A673 (cell line): ENCODE results near the gene DNASE1L3. TPM values are rescaled to one million over a fixed set of nuclear protein-coding genes. Genes with fewer than 3 reads are reported as not detected.

Source experiments
- BruUV-seq: library from RNA; stranded (reverse); fragments of 400-500 nt; replicated peaks from 2 replicates; lab custom pipeline; 2021; lab: Mats Ljungman, UMichigan
- CTCF ChIA-PET: fragments of 300-600 bp; sonication (Branson Sonifier 250); formaldehyde crosslinking; loops from one replicate; lab custom pipeline; 2022; ENCODE audit warnings: antibody characterized with exemption; lab: Charles Lee
- POLR2A ChIA-PET: fragments of 300-600 bp; sonication (Branson Sonifier 250); formaldehyde crosslinking; loops from one replicate; lab custom pipeline; 2022; ENCODE audit warnings: antibody characterized with exemption; ENCODE audit not compliant: low non-redundant PET; lab: Charles Lee
- DNase-seq: peaks from one replicate; pipeline ENCODE4 v3.0.0-alpha.2; 2015; ENCODE audit warnings: low spot score
- H3K27ac ChIP-seq: fragments of 200-600 bp; sonication (generic); 2 replicates; pipeline ENCODE4 v1.5.1; 2016; ENCODE audit warnings: mixed run types, low read depth, mild to moderate bottlenecking, mixed read lengths, antibody characterized with exemption, low read length; ENCODE audit not compliant: poor library complexity, severe bottlenecking
- H3K27me3 ChIP-seq: fragments of 200-600 bp; sonication (generic); replicated peaks from 2 replicates; pipeline ENCODE4 v1.6.1; 2017; ENCODE audit warnings: mixed run types, low read depth, mild to moderate bottlenecking, mixed read lengths, antibody characterized with exemption, low read length; ENCODE audit not compliant: insufficient read depth, poor library complexity
- H3K36me3 ChIP-seq: fragments of 200-600 bp; sonication (generic); 2 replicates; pipeline ENCODE4 v1.6.1; 2016; ENCODE audit warnings: mixed run types, mild to moderate bottlenecking, mixed read lengths, antibody characterized with exemption, low read length; ENCODE audit not compliant: insufficient read depth, poor library complexity, severe bottlenecking
- H3K4me1 ChIP-seq: fragments of 200-600 bp; sonication (generic); 2 replicates; pipeline ENCODE4 v1.6.1; 2017; ENCODE audit warnings: mixed run types, mild to moderate bottlenecking, mixed read lengths, antibody characterized with exemption, low read length; ENCODE audit not compliant: insufficient read depth, poor library complexity, severe bottlenecking
- H3K4me3 ChIP-seq: fragments of 200-600 bp; sonication (generic); 2 replicates; pipeline ENCODE4 v1.5.1; 2016; ENCODE audit warnings: low read depth, mixed run types, mild to moderate bottlenecking, mixed read lengths, low read length; ENCODE audit not compliant: poor library complexity, severe bottlenecking
- H3K9me3 ChIP-seq: fragments of 200-600 bp; sonication (generic); 2 replicates; pipeline ENCODE4 v1.6.1; 2016; ENCODE audit warnings: mixed run types, low read depth, mild to moderate bottlenecking, mixed read lengths, antibody characterized with exemption, low read length; ENCODE audit not compliant: poor library complexity, severe bottlenecking
- EZH2 ChIP-seq: fragments of 200-600 bp; sonication (generic); IDR thresholded peaks from 2 replicates; pipeline ENCODE4 v1.6.1; 2017; ENCODE audit warnings: borderline replicate concordance, low read depth, mild to moderate bottlenecking, mixed read lengths, antibody characterized with exemption, low read length; ENCODE audit not compliant: poor library complexity, severe bottlenecking
- intact Hi-C: fragments of 100-400 bp; cut with micrococcal nuclease; formaldehyde crosslinking; loops from one replicate; pipeline ENCODE4 v1.10.0; 2022; ENCODE audit not compliant: unreplicated experiment
- total RNA-seq: library from RNA; stranded (reverse); gene quantifications from 2 replicates; pipeline ENCODE4 v1.2.3, GENCODE V29; 2021
- TF ChIP-seq, protein P1 (sequence below): fragments of 300-800, 200-600 bp; sonication (generic); conservative IDR thresholded peaks from 2 replicates; pipeline ENCODE4 v1.5.1; 2017; ENCODE audit warnings: low read depth, mild to moderate bottlenecking, antibody characterized with exemption, low read length, moderate library complexity, mixed read lengths

DNASE1L3 gene
- total RNA-seq, 1 experiment from 2014 or later: not detected

DNA sequence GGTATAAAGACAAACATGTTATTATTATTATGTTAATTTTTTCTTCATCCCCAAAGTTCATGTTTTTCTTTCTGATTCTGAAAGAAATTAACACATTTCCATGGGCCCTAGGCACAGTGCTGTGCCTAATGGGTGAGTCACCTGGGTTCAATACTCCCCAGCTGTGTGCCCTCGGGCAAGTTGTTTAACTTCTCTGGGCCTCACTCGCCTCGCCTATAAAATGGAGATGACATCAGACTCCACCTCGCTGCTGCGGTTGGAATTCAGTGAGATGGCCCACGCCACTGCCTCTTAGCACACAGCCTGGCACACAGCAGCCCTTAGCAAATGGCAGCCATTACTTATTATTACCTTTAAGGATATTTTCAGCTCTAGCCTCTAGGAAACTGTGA is 22.6 kb downstream of the DNASE1L3 start:
- POLR2A ChIA-PET: interaction anchor here (0.6 kb wide), 1 partner anchor 43 kb away, joined by 16 read pairs; no protein-coding TSS in a partner anchor
- Histone ChIP-seq H3K9me3 (no peaks in the 10 kb centered on the region), H3K36me3 (no peaks in the 10 kb centered on the region), H3K27ac (no peak overlapping the region), H3K4me3 (no peak overlapping the region), H3K27me3 (no peaks in the 10 kb centered on the region), H3K4me1 (peaks cover 6% of the 10 kb centered on the region)
- CTCF ChIA-PET: interaction anchor here (0.6 to 1.4 kb wide), 6 partner anchors 30 to 227 kb away, joined by 3 to 12 read pairs (median 4); partner anchors contain the start of genes HTD2 and RPP14
- TF ChIP-seq, protein P1, sequence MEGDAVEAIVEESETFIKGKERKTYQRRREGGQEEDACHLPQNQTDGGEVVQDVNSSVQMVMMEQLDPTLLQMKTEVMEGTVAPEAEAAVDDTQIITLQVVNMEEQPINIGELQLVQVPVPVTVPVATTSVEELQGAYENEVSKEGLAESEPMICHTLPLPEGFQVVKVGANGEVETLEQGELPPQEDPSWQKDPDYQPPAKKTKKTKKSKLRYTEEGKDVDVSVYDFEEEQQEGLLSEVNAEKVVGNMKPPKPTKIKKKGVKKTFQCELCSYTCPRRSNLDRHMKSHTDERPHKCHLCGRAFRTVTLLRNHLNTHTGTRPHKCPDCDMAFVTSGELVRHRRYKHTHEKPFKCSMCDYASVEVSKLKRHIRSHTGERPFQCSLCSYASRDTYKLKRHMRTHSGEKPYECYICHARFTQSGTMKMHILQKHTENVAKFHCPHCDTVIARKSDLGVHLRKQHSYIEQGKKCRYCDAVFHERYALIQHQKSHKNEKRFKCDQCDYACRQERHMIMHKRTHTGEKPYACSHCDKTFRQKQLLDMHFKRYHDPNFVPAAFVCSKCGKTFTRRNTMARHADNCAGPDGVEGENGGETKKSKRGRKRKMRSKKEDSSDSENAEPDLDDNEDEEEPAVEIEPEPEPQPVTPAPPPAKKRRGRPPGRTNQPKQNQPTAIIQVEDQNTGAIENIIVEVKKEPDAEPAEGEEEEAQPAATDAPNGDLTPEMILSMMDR: no peak
- TF ChIP-seq EZH2: no peak
- peak; percentile 18 for DNase-seq
- BruUV-seq: no TSS peak
- intact Hi-C loops: loop anchor here (5.0 kb wide), 1 partner anchor 224 kb away; no protein-coding TSS in a partner anchor

DNA sequence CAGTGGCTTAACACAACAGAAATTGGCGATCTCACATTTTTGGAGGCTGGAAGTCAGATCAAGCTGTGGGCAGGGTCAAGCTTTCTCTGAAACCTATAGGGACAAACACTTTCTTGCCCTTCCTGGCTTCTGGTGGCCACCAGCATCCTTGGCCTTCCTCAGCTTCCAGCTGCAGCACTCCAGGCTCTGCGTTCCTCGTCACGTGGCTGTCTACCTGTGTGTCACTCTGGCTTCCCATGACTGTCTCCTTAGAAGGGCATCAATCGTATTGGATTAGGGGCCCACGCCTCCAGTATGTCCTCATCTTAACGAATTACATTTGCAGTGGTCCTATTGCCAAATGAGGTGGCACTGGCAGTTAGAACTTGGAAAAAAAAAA is 25.8 kb downstream of the DNASE1L3 start:
- no peak for DNase-seq
- no TSS peak for BruUV-seq
- POLR2A ChIA-PET: no interaction called here

DNA sequence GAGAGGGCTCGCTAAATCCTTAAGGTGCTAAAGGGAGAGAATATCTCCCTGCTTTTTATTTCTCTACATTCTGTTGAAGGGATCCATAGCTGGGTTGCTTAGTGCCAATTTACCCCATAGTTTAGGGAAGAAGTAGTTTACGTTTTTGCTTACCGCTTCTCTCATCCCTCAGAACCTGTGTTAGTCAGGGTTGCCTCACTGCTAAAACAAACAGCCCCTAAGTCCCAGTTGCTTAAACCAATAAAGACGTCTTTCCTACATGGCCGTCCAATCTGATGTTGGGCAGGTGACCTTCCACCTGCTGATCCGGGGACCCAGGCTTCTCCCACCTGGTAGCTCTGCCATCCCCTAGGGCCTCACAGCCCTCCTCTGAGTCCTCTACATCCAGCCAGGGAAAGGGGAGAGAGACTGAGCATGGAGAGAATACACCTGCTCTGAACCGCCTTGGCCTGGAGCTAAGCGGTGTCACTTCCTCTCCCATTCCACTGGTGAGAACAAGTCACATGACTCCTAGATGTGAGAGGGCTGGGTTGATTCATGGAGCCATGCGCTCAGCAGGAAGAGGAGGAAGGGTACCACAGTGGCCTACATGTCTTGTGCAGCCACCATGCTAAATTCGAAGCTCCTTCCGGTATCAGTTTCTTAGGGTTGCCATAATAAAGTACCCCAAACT is 26.3 kb downstream of the DNASE1L3 start:
- Histone ChIP-seq H3K4me3 (no peak overlapping the region), H3K27ac (no peak overlapping the region), H3K27me3 (no peaks in the 10 kb centered on the region), H3K4me1 (peaks cover 6% of the 10 kb centered on the region), H3K36me3 (no peaks in the 10 kb centered on the region), H3K9me3 (no peaks in the 10 kb centered on the region)
- no TSS peak for BruUV-seq
- CTCF ChIA-PET: no interaction called here
- TF ChIP-seq EZH2: no peak
- TF ChIP-seq, protein P1: no peak
- intact Hi-C loops: no loop called here
- POLR2A ChIA-PET: no interaction called here
- no peak for DNase-seq

More for the DNA sequence above, 25.8 kb downstream of the DNASE1L3 start:
- no peak for TF ChIP-seq EZH2
- TF ChIP-seq, protein P1: no peak
- H3K36me3 ChIP-seq: no peaks in the 10 kb centered on the region
- H3K9me3 ChIP-seq: no peaks in the 10 kb centered on the region
- H3K27me3 ChIP-seq: no peaks in the 10 kb centered on the region
- no peak overlapping the region for H3K27ac ChIP-seq
- peaks cover 6% of the 10 kb centered on the region for H3K4me1 ChIP-seq
- no peak overlapping the region for H3K4me3 ChIP-seq
- CTCF ChIA-PET: interaction anchor here (0.9 kb wide), 1 partner anchor 121 kb away, joined by 5 read pairs; the partner anchor contains the start of genes HTD2 and RPP14
- intact Hi-C loops: loop anchor here (5.0 kb wide), 1 partner anchor 227 kb away; no protein-coding TSS in a partner anchor
